Mesothelial cell of epicardium (in vitro differentiated cells): Measurements from ENCODE around the gene DTNA. TPM values are rescaled to one million over a fixed set of nuclear protein-coding genes. Genes with fewer than 3 reads are reported as not detected.

Source experiments
- DNase-seq, 2 experiments: peaks; one replicate each; pipeline ENCODE4 v3.0.0; 2021; ENCODE audit warnings: low spot score in 2 of 2; ENCODE audit not compliant: unreplicated experiment in 2 of 2
- H3K27ac Mint-ChIP-seq: 2 replicates; pipeline ENCODE4 v1.8.0; 2021; ENCODE audit warnings: mixed read lengths
- H3K27me3 Mint-ChIP-seq: 2 replicates; pipeline ENCODE4 v1.8.0; 2021; ENCODE audit warnings: low read depth, mixed read lengths
- H3K36me3 Mint-ChIP-seq: 2 replicates; pipeline ENCODE4 v1.8.0; 2021; ENCODE audit warnings: mixed read lengths
- H3K4me1 Mint-ChIP-seq: 2 replicates; pipeline ENCODE4 v1.8.0; 2021; ENCODE audit warnings: mixed read lengths
- H3K4me3 Mint-ChIP-seq: 2 replicates; pipeline ENCODE4 v1.8.0; 2021; ENCODE audit warnings: mild to moderate bottlenecking, moderate library complexity, mixed read lengths
- H3K9me3 Mint-ChIP-seq: 2 replicates; pipeline ENCODE4 v1.8.0; 2021; ENCODE audit warnings: mixed read lengths
- CTCF ChIP-seq: fragments of 200-600 bp; sonication (generic); IDR thresholded peaks from one replicate; pipeline ENCODE4 v1.5.0; 2021; ENCODE audit warnings: antibody characterized with exemption; ENCODE audit not compliant: unreplicated experiment
- total RNA-seq: library from RNA; stranded (reverse); gene quantifications from 3 replicates; pipeline ENCODE4 v1.2.1, GENCODE V29; 2021

DTNA gene
- total RNA-seq, 1 donor from 2014 or later: 10.1 TPM

GRCh38 chr18:34803877-34804400, 93.8 kb downstream of the DTNA start:
- no peaks in the 10 kb centered on the region for H3K27me3 Mint-ChIP-seq
- no peaks in the 10 kb centered on the region for H3K9me3 Mint-ChIP-seq
- DNase-seq: no peak
- H3K27ac Mint-ChIP-seq: no peak overlapping the region
- no peak for TF ChIP-seq CTCF
- no peaks in the 10 kb centered on the region for H3K36me3 Mint-ChIP-seq
- H3K4me1 Mint-ChIP-seq: no peaks in the 10 kb centered on the region
- no peak overlapping the region for H3K4me3 Mint-ChIP-seq

GRCh38 chr18:34805103-34805877, 95.2 kb downstream of the DTNA start:
- Mint-ChIP-seq H3K36me3 (no peaks in the 10 kb centered on the region), H3K4me1 (no peaks in the 10 kb centered on the region), H3K4me3 (no peak overlapping the region), H3K9me3 (no peaks in the 10 kb centered on the region), H3K27me3 (no peaks in the 10 kb centered on the region), H3K27ac (no peak overlapping the region)
- no peak for DNase-seq
- no peak for TF ChIP-seq CTCF

GRCh38 chr18:34805878-34806351, 95.8 kb downstream of the DTNA start:
- Mint-ChIP-seq H3K4me1 (no peaks in the 10 kb centered on the region), H3K9me3 (no peaks in the 10 kb centered on the region), H3K27me3 (no peaks in the 10 kb centered on the region), H3K27ac (no peak overlapping the region), H3K4me3 (no peak overlapping the region), H3K36me3 (no peaks in the 10 kb centered on the region)
- DNase-seq: no peak
- no peak for TF ChIP-seq CTCF

GRCh38 chr18:34806527-34806926, 96.4 kb downstream of the DTNA start:
- no peaks in the 10 kb centered on the region for H3K4me1 Mint-ChIP-seq
- H3K27me3 Mint-ChIP-seq: no peaks in the 10 kb centered on the region
- no peak overlapping the region for H3K27ac Mint-ChIP-seq
- DNase-seq: no peak
- H3K36me3 Mint-ChIP-seq: no peaks in the 10 kb centered on the region
- TF ChIP-seq CTCF: no peak
- H3K9me3 Mint-ChIP-seq: no peaks in the 10 kb centered on the region
- H3K4me3 Mint-ChIP-seq: no peak overlapping the region

- no peaks in the 10 kb centered on the region for H3K27me3 Mint-ChIP-seq
- H3K36me3 Mint-ChIP-seq: no peaks in the 10 kb centered on the region
- H3K27ac Mint-ChIP-seq: no peak overlapping the region
Observed at GRCh38 chr18:34807106-34807796, 97.2 kb downstream of the DTNA start.

More at GRCh38 chr18:34807106-34807796, 97.2 kb downstream of the DTNA start:
- Mint-ChIP-seq H3K4me3 (no peak overlapping the region), H3K9me3 (no peaks in the 10 kb centered on the region), H3K4me1 (no peaks in the 10 kb centered on the region)
- TF ChIP-seq CTCF: no peak
- no peak for DNase-seq
